ENCODE data around the gene ALDH1L2.

DNA sequence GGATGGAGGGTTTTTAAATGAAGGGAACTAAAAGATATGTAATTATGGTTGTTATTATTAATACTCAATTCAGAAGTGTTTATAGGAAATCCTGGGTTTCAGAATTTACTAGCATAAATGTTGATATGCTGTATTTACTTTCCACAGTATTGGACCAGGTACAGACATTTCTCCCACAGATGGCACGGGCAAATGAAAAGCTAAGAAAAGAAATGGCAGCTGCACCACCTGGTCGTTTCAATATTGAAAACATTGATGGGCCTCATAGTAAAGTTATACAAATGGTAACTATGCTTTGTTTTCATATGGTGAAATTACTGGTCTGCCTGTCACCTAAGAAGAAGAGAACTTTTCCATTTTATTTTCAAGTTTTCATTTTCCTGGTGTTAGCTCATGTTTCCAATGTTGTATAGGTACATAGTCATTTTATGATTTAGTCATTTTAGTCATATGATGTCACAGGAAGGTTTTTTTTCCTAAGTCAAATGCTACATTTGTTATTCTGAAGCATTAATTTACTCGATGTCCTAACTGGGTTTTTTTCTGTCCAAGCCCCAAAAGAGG lies 92.6 kb downstream of the ALDH1L2 start:
- no peak for TF ChIP-seq CTCF (IDR thresholded peaks at IDR 0.05; ENCODE audit: low read length)
- no peak for TF ChIP-seq EZH2 (IDR thresholded peaks at IDR 0.05; ENCODE audit: borderline replicate concordance, low read length)
